Measurements from ENCODE around the gene CTAG1A. TPM values are rescaled to one million over a fixed set of nuclear protein-coding genes. Genes with fewer than 3 reads are reported as not detected.

Gene CTAG1A
- polyA plus RNA-seq, 1 experiment = not detected

Small RNAs within 50 kb of the gene (small RNA-seq; reads per million reads assigned to genes)
- gene AC244090.1 (ENCODE audit: insufficient read length, low read depth) = not detected
- gene AC244107.2 (ENCODE audit: insufficient read length, low read depth) = not detected

Other genes with a start within 250 kb of the CTAG1A start
- gene FLNA, start 210.5 kb upstream of the CTAG1A start, polyA plus RNA-seq (2011; rRNA removed) = 605 and 863 TPM in 2 replicates
- gene EMD, start 205.8 kb upstream of the CTAG1A start, polyA plus RNA-seq (2011; rRNA removed) = 30.2 and 30.8 TPM in 2 replicates
- gene RPL10, start 186.8 kb upstream of the CTAG1A start, polyA plus RNA-seq (2011; rRNA removed) = 3,912 and 4,828 TPM in 2 replicates
- 25.7 and 36.6 TPM in 2 replicates for gene DNASE1L1, start 175.9 kb upstream of the CTAG1A start, polyA plus RNA-seq (2011; rRNA removed)
- gene TAFAZZIN, start 173.6 kb upstream of the CTAG1A start, polyA plus RNA-seq (2011; rRNA removed) = 13.0 and 15.3 TPM in 2 replicates
- 65.0 and 79.7 TPM in 2 replicates for gene ATP6AP1, start 156.5 kb upstream of the CTAG1A start, polyA plus RNA-seq (2011; rRNA removed)
- 149 and 154 TPM in 2 replicates for gene GDI1, start 148.0 kb upstream of the CTAG1A start, polyA plus RNA-seq (2011; rRNA removed)
- gene FAM50A, start 141.0 kb upstream of the CTAG1A start, polyA plus RNA-seq (2011; rRNA removed) = 69.0 and 79.5 TPM in 2 replicates
- 20.5 and 28.1 TPM in 2 replicates for gene PLXNA3, start 126.9 kb upstream of the CTAG1A start, polyA plus RNA-seq (2011; rRNA removed)
- gene LAGE3, start 105.9 kb upstream of the CTAG1A start, polyA plus RNA-seq (2011; rRNA removed) = 9.3 and 13.2 TPM in 2 replicates
- 17.4 and 20.5 TPM in 2 replicates for gene UBL4A, start 98.5 kb upstream of the CTAG1A start, polyA plus RNA-seq (2011; rRNA removed)
- gene SLC10A3, start 94.5 kb upstream of the CTAG1A start, polyA plus RNA-seq (2011; rRNA removed) = 10.1 and 13.8 TPM in 2 replicates
- gene FAM3A, start 68.9 kb upstream of the CTAG1A start, polyA plus RNA-seq (2011; rRNA removed) = 15.5 and 19.5 TPM in 2 replicates
- 172 and 244 TPM in 2 replicates for gene G6PD, start 38.3 kb upstream of the CTAG1A start, polyA plus RNA-seq (2011; rRNA removed)
- gene IKBKG, start 37.5 kb upstream of the CTAG1A start, polyA plus RNA-seq (2011; rRNA removed) = 25.1 and 35.8 TPM in 2 replicates
- not detected in 2 replicates for gene CTAG1B, start 34.1 kb downstream of the CTAG1A start, polyA plus RNA-seq (2011; rRNA removed)
- gene CTAG2, start 68.4 kb downstream of the CTAG1A start, polyA plus RNA-seq (2011; rRNA removed) = not detected in 2 replicates
- 2.5 and 2.8 TPM in 2 replicates for gene GAB3, start 165.9 kb downstream of the CTAG1A start, polyA plus RNA-seq (2011; rRNA removed)
- gene DKC1, start 177.7 kb downstream of the CTAG1A start, polyA plus RNA-seq (2011; rRNA removed) = 41.5 and 50.5 TPM in 2 replicates
- 29.7 and 30.3 TPM in 2 replicates for gene MPP1, start 220.4 kb downstream of the CTAG1A start, polyA plus RNA-seq (2011; rRNA removed)
- gene SMIM9, start 249.5 kb downstream of the CTAG1A start, polyA plus RNA-seq (2011; rRNA removed) = not detected in 2 replicates

Measured in AG04450 (cell line).